GM19395 (cell line): ENCODE data around the gene DIP2A.
"Not testable (repeated sequence)": the region's sequence is repeated elsewhere in the genome, so short reads cannot be mapped to it uniquely, and the experiment has no call there.

Experiments used
- ATAC-seq: cut with Tn5 transposase; IDR thresholded peaks from one replicate; pipeline ENCODE4 v1.9.1; 2021; ENCODE audit warnings: mild to moderate bottlenecking, moderate library complexity; ENCODE audit not compliant: unreplicated experiment

DIP2A gene

GRCh38 chr21:46516068-46516467 lies 57.4 kb downstream of the DIP2A start:
- no peak for ATAC-seq

DNA sequence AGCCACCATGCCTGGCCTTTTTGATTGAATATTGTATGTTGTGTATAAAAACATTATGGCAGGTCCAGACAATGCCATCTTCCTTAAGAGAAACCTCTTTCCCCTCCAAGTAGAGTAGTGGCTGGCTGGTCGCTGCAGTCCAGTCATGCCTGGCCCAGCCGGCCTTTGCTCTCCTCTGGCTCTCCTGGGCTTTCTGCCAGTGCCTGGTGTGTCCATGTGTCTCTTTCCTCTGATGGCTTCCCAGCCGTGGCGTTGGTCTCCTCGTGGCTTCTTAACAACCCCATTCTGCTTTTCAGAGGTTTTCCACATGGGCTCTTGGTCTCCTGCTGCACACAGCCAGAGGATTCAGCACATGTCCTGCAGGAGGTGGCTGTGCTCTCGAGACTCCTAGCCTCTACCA lies 58.7 kb downstream of the DIP2A start:
- no peak for ATAC-seq

GRCh38 chr21:46518983-46519583 lies 60.4 kb downstream of the DIP2A start:
- ATAC-seq: no peak

- ATAC-seq: not testable (repeated sequence)
Observed at GRCh38 chr21:46527393-46527792, 68.7 kb downstream of the DIP2A start.

GRCh38 chr21:46527801-46528200 lies 69.1 kb downstream of the DIP2A start:
- no peak for ATAC-seq

DNA sequence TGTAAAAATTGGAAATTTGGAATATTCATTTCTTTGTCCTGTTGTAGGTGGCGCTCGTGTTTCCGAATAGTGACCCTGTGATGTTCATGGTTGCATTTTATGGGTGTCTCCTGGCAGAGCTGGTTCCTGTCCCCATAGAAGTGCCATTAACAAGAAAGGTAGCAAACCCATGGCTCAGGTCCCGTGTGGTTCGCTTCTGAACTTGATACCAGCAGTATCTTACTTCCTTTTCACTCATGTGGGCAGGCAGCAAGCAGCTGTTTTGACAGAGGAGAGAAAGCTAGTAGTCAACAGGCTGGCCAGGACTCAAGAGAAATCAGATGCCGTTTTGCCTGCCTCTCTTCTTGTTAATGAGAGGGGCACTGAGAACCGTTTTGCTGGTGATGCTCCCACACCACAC lies 73.4 kb downstream of the DIP2A start:
- no peak for ATAC-seq

DNA sequence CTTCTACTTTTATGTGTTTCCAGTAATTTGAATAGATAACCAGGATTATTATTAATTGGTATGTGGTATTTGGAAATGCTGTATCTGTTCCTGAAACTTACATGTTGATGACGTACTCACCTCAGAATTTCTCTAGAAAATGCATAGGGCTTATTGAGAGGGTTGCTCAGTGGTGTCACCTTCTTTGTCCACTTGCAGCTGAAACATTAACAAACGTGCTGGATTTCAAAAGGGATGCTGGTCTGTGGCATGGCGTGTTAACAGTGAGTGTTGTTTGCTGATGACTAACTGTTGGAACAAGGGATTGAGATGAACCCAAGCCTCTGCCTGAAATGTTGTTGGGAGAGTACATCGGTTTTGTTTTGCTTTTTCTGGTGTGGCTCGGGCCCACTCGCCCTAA lies 78.3 kb downstream of the DIP2A start:
- no peak for ATAC-seq

DNA sequence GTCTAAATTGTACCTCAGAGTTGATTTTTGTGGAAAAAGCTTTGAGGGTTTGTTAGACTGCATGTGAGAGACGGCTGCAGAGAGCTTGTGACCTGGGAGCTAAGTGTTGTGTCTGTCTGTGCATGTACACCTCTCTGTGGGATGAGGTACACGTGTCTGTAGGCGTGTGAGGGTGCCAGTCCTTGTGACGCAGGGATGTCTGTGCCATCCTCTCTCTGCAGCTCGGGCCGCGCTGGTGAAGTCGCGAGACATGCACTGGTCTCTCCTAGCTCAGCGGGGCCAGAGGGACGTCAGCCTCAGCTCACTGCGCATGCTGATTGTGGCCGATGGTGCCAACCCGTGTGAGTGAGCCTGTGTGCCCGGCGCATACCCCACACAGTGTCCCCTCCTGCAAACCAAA lies 79.6 kb downstream of the DIP2A start:
- no peak for ATAC-seq

DNA sequence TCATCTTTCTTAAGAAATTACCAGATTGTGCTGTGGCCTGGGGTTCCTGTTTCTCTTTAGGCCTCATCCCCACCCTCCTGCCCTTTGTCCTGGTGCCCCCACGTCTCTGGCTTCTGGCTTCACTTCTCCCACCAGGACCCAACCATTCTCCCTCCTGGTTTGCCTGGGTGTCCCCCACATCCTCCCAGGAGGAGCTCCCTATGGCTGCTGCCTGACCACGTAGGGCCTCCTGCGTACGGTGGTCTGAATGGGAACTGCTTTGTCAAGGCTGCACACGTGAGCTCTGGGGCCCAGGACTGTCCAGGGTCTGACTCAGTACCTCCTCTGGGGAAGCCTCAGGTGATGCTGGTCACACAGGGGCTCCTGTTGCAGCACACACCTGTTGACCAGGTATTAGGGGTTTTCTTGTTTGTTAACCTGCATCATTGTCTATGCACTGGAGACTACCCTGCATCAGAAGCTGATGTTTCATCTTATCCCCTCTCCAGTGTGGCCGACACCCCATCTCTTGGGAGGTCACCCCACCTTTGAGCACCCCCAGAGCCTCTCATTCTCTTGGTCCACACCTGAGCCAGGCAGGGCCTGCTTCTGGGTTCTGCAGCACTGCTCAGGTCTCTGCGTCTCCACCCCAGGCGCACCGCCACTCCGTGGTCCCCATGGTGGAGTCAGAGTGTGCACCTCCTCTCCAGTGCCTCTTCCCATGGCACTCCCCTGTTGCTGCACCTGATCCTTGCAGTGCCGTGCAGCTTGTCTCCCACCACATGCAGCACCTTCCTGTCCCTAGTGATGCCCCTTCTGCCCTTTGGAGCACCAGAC lies 80.4 kb downstream of the DIP2A start:
- ATAC-seq: no peak

GRCh38 chr21:46540087-46540710 lies 81.5 kb downstream of the DIP2A start:
- ATAC-seq: no peak

GRCh38 chr21:46542588-46543124 lies 84.0 kb downstream of the DIP2A start:
- ATAC-seq: no peak

GRCh38 chr21:46543306-46543705 lies 84.6 kb downstream of the DIP2A start:
- ATAC-seq: no peak

DNA sequence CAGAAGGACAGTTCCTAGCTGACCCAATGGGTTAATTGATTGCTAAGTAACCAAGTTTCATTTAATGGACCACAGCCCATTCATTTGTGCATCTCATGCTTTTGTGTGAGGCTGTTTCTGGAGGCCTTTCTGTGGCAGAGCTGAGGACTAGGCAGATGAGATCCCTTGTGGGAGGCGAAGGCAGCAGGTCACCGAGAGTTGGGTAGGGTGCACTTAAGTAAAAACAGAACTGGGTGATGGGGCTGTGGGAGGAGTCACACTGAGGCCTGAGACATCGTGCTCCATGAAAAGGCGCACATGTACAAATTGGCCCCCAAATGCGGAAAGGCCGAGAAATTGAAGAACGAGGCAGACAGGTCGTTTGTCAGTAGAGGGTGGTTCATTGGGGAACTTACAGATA lies 85.3 kb downstream of the DIP2A start:
- ATAC-seq: no peak

GRCh38 chr21:46544824-46545223 lies 86.1 kb downstream of the DIP2A start:
- ATAC-seq: no peak

- no peak for ATAC-seq
Observed at GRCh38 chr21:46545363-46545762, 86.7 kb downstream of the DIP2A start.

DNA sequence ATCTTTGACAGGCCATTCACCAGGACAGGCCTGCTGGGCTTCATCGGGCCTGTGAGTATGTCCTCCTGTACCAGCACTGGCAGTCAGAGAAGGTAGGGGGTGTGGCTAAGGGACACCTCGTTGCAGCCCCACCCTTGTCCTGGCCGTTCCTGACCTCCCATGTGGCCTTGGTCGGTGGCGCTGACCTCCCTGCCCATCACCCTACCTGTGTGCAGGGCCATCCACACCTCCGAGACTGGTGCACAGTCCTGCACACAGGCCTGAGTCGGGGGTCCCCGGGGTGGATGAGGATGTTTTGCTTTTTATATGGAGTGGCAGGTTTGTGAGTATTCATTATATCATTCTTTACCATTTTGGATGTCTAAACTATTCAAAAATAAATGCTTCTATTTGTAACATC lies 87.2 kb downstream of the DIP2A start:
- no peak for ATAC-seq

- no peak for ATAC-seq
Observed at GRCh38 chr21:46546799-46547198, 88.1 kb downstream of the DIP2A start.

DNA sequence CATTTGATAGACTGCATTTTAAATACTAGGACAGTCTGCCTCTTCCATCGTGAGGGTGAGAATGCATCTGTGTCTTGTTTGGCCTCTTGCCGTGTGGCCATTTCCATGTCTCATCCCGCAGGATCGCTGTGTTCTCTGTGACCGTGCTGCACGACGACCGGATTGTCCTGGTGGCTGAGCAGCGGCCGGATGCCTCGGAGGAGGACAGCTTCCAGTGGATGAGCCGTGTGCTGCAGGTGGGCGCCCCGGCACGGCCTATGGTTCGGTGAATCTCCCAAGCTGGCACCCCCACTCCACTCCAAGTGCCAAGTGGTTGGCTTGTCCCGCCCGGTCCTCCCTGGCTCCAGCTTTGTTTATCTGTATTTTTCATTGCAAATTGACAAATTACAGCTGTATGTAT lies 91.0 kb downstream of the DIP2A start:
- ATAC-seq: no peak

GRCh38 chr21:46550116-46550941 lies 91.6 kb downstream of the DIP2A start:
- no peak for ATAC-seq

GRCh38 chr21:46551636-46552241 lies 93.0 kb downstream of the DIP2A start:
- ATAC-seq: no peak

DNA sequence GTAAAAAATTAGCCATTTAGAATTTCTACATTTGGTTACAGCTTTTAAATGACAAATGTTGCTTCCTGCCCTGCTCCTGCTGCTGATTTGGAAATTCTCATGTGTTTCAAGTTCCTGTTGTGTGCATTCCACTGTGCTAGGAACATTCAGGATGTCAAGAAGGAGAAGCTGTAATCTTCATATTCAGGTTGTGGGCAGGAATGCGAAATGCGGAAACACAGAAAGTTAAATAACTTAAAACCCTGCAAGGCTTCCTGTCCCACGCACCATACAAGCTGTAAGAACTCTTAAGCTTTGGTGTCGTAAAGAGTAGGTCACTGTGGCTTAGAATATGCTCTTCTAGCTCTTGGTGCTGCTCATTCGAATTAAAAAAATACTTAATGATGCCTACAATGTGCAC lies 93.6 kb downstream of the DIP2A start:
- no peak for ATAC-seq
